ENCODE results near the gene SCAPER.
"Not testable (repeated sequence)": the region's sequence is repeated elsewhere in the genome, so short reads cannot be mapped to it uniquely, and the experiment has no call there.

The SCAPER gene

GRCh38 chr15:76901965-76902364 is 3.2 kb downstream of the SCAPER start:
- no peak for DNase-seq (ENCODE audit: low read depth in 1 of 2, low spot score in 1 of 2)
- in situ Hi-C loops (cut with HindIII; ENCODE audit: low pct_unique_long_range_greater_than_20kb, low sequenced_read_pairs): no loop called here
- TF ChIP-seq JUND (IDR thresholded peaks at IDR 0.05; ENCODE audit: low read depth): no peak

- in situ Hi-C loops (cut with HindIII; ENCODE audit: low pct_unique_long_range_greater_than_20kb, low sequenced_read_pairs); DNase-seq (ENCODE audit: low read depth in 1 of 2, low spot score in 1 of 2): not testable (repeated sequence)
Observed at GRCh38 chr15:76899931-76900310, 5.2 kb downstream of the SCAPER start.

DNA sequence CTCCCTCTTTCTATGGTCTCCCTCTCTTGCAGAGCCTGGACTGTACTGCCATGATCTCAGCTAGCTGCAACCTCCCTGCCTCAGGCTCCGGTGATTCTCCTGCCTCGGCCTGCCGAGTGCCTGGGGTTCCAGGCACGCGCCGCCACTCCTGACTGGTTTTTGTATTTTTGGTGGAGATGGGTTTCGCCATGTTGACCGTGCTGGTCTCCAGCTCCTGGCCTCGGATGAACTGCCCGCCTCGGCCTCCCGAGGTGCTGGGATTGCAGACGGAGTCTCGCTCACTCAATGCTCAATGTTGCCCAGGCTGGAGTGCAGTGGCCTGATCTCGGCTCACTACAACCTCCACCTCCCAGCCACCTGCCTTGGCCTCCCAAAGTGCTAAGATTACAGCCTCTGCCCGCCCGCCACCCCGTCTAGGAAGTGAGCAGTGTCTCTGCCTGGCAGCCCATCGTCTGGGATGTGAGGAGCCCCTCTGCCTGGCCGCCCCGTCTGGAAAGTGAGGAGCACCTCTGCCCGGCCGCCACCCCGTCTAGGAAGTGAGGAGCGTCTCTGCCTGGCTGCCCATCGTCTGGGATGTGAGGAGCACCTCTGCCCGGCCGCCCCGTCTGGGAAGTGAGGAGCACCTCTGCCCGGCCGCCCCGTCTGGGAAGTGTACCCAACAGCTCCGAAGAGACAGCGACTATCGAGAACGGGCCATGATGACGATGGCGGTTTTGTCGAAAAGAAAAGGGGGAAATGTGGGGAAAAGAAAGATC is 5.8 kb downstream of the SCAPER start:
- DNase-seq (ENCODE audit: low read depth in 1 of 2, low spot score in 1 of 2); in situ Hi-C loops (cut with HindIII; ENCODE audit: low pct_unique_long_range_greater_than_20kb, low sequenced_read_pairs): not testable (repeated sequence)

- peak in 1 of 2 experiments; percentile 78 for DNase-seq (ENCODE audit: low read depth in 1 of 2, low spot score in 1 of 2)
- no peak for TF ChIP-seq JUND (IDR thresholded peaks at IDR 0.05; ENCODE audit: low read depth)
- in situ Hi-C loops (cut with HindIII; ENCODE audit: low pct_unique_long_range_greater_than_20kb, low sequenced_read_pairs): no loop called here
Observed at GRCh38 chr15:76898102-76898501, 7.0 kb downstream of the SCAPER start.

DNA sequence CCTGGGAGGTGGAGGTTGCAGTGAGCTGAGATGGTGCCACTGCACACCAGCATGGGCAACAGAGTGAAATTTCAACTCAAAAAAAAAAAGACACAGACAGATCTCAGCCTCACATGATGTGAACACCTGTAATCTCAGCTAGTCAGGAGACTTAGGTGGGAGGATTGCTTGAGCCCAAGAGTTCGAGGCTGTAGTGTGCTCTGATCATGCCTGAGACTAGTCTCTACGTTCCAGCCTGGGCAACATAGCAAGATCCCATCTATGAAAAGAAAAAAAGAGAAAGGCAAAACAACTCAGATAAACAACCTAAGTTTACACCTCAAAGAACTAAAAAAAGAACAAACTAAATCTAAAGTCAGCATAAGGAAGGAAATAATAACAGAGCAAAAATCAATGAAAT is 11.0 kb downstream of the SCAPER start:
- no peak for TF ChIP-seq JUND (IDR thresholded peaks at IDR 0.05; ENCODE audit: low read depth)
- DNase-seq (ENCODE audit: low read depth in 1 of 2, low spot score in 1 of 2): no peak
- in situ Hi-C loops (cut with HindIII; ENCODE audit: low pct_unique_long_range_greater_than_20kb, low sequenced_read_pairs): no loop called here

DNA sequence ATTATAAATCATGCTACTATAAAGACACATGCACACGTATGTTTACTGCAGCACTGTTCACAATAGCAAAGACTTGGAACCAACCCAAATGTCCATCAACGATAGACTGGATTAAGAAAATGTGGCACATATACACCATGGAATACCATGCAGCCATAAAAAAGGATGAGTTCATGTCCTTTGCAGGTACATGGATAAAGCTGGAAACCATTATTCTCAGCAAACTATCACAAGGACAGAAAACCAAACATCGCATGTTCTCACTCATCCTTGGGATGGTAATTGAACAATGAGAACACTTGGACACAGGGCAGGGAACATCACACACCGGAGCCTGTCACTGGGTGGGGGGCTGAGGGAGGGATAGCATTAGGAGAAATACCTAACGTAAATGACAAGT is 12.3 kb downstream of the SCAPER start:
- in situ Hi-C loops (cut with HindIII; ENCODE audit: low pct_unique_long_range_greater_than_20kb, low sequenced_read_pairs); DNase-seq (ENCODE audit: low read depth in 1 of 2, low spot score in 1 of 2): not testable (repeated sequence)

DNA sequence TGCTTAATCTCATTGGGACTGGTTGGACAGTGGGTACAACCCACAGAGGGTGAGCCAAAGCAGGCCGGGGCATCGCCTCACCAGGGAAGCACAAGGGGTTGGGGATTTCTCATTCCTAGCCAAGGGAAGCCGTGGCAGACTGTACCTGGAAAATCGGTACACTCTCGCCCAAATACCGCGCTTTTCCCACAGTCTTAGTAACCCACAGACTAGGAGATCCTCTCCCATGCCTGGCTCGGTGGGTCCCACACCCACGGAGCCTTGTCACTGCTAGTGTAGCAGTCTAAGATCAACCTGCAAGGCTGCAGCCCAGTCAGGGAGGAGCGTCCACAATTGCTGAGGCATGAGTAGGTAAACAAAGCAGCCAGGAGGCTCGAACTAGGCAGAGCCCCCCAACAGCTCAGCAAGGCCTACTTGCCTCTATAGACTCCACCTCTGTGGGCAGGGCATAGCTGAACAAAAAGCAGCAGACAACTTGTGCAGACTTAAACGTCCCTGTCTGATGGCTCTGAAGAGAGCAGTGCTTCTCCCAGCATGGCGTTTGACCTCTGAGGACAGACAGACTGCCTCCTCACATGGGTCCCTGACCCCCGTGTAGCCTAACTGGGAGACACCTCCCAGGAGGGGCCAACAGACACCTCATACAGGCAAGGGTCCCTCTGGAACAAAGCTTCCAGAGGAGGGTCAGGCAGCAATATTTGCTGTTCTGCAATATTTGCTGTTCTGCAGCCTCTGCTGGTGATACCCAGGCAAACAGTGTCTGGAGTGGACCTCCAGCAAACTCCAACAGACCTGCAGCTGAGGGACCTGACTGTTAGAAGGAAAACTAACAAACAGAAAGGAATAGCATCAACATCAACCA is 17.6 kb downstream of the SCAPER start:
- in situ Hi-C loops (cut with HindIII; ENCODE audit: low pct_unique_long_range_greater_than_20kb, low sequenced_read_pairs): not testable (repeated sequence)

DNA sequence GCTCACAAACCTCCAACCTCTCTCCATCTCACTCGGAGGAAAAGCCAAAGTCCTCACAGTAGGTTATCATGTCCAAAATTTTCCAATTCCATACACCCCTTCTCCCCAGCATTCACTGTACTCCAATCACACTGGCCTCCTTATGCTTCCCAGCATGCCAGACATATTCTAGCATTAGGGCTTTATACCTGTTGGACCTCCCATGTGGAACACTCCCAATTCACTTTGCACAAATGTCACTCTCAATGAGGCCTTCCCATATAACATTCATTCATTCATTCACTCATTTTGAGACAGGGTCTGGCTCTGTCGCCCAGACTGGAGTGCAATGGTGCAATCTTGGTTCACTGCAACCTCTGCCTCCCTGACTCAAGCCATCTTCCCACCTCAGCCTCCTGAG is 19.9 kb downstream of the SCAPER start:
- in situ Hi-C loops (cut with HindIII; ENCODE audit: low pct_unique_long_range_greater_than_20kb, low sequenced_read_pairs): no loop called here
- DNase-seq (ENCODE audit: low read depth in 1 of 2, low spot score in 1 of 2): no peak
- no peak for TF ChIP-seq JUND (IDR thresholded peaks at IDR 0.05; ENCODE audit: low read depth)

More for the DNA sequence above, 17.6 kb downstream of the SCAPER start:
- DNase-seq (ENCODE audit: low read depth in 1 of 2, low spot score in 1 of 2): not testable (repeated sequence)

DNA sequence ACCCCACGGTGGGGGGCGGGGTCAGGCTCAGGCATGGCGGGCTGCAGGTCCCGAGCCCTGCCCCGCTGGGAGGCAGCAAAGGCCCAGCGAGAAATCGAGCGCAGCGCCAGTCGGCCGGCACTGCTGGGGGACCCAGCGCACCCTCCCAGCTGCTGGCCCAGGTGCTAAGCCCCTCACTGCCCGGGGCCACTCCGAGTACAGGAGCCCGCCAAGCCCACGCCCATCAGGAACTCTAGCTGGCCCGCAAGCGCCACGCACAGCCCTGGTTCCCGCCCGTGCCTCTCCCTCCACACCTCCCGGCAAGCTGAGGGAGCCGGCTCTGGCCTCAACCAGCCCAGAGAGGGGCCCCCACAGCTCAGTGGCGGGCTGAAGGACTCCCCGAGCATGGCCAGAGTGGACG is 29.2 kb downstream of the SCAPER start:
- DNase-seq (ENCODE audit: low read depth in 1 of 2, low spot score in 1 of 2): no peak
- TF ChIP-seq JUND (IDR thresholded peaks at IDR 0.05; ENCODE audit: low read depth): no peak
- in situ Hi-C loops (cut with HindIII; ENCODE audit: low pct_unique_long_range_greater_than_20kb, low sequenced_read_pairs): no loop called here

DNA sequence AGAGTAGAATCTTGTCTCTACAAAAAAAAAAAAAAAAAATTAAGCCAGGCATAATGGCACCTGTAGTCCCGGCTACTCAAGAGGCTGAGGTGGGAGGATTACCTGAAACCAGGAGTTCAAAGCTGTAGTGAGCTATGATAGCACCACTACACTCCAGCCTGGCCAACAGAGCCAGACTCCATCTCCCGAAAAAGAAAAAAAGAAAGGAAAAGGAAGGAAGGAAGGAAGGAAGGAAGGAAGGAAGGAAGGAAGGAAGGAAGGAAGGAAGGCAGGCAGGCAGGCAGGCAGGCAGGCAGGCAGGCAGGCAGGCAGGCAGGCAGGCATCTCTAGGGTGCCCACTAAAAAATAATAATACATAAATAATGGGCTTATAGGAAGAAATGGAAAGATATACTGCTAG is 32.1 kb downstream of the SCAPER start:
- DNase-seq (ENCODE audit: low read depth in 1 of 2, low spot score in 1 of 2); in situ Hi-C loops (cut with HindIII; ENCODE audit: low pct_unique_long_range_greater_than_20kb, low sequenced_read_pairs): not testable (repeated sequence)

DNA sequence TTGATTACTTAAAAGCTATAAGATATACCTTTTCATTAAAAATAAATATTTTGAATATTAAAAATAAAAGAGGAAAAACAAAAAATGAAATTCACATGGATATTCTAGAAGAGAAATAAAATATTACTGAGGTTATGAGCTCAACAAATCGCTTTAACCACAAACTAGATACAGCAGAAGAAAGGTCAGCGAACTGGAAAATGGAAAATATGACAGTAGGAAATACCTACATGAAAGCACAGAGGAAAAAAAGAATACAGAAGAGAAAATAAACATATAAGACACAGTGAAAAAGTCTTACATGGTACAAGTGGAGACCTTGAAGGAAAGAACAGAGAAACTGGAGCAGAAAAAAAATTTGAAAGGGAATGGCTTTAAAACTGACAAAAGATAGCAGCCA is 33.2 kb downstream of the SCAPER start:
- in situ Hi-C loops (cut with HindIII; ENCODE audit: low pct_unique_long_range_greater_than_20kb, low sequenced_read_pairs): no loop called here
- TF ChIP-seq JUND (IDR thresholded peaks at IDR 0.05; ENCODE audit: low read depth): no peak
- no peak for DNase-seq (ENCODE audit: low read depth in 1 of 2, low spot score in 1 of 2)

- no peak for DNase-seq (ENCODE audit: low read depth in 1 of 2, low spot score in 1 of 2)
- TF ChIP-seq JUND (IDR thresholded peaks at IDR 0.05; ENCODE audit: low read depth): no peak
- in situ Hi-C loops (cut with HindIII; ENCODE audit: low pct_unique_long_range_greater_than_20kb, low sequenced_read_pairs): no loop called here
Observed at GRCh38 chr15:76868740-76869139, 36.4 kb downstream of the SCAPER start.

DNA sequence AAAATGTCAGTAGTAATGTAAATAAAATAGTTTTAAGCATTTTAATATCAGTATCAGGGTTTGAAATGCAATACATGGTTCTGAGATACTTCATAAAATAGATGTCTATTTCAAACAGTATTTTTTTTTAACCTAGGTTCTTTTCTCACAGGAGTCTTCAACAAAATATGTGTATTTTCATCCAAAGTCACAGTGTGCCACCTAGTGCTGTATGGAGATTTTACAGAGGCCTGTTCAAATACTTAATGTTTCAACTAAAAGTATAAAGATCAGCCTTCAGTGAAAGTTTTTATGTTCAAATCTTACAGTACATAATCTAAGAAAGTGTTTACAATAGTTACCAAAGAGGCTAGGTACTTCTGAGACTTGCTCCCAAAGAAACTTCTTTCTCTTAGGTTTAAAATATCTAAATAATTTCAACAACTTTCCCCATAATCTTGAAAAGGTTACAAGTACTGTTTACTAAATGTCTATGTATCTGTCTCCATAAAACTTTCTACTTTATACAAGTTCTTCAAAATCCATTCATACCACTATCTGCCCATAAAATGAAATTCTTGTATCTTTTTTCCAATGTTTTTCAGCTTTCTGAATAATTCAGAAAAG is 38.3 kb downstream of the SCAPER start:
- DNase-seq (ENCODE audit: low read depth in 1 of 2, low spot score in 1 of 2): peak; percentile 18 to 43
- in situ Hi-C loops (cut with HindIII; ENCODE audit: low pct_unique_long_range_greater_than_20kb, low sequenced_read_pairs): no loop called here
- no peak for TF ChIP-seq JUND (IDR thresholded peaks at IDR 0.05; ENCODE audit: low read depth)

Data from T47D (cell line).